Endothelial cell of umbilical vein (primary cell): ENCODE measurements around the gene UST. TPM values are rescaled to one million over a fixed set of nuclear protein-coding genes. Genes with fewer than 3 reads are reported as not detected.

ENCODE experiments used
- BruUV-seq: library from RNA; stranded (reverse); fragments of 400-500 nt; replicated peaks from 2 replicates; lab custom pipeline; 2021; lab: Mats Ljungman, UMichigan
- CTCF ChIA-PET: fragments of 300-600, 350-600 bp; sonication (Branson Sonifier 250); formaldehyde crosslinking; loops from one replicate; lab custom pipeline; 2021; ENCODE audit warnings: antibody characterized with exemption, inconsistent platforms; lab: Charles Lee
- POLR2A ChIA-PET: fragments of 300-600, 350-600 bp; sonication (Branson Sonifier 250); formaldehyde crosslinking; loops from one replicate; lab custom pipeline; 2021; ENCODE audit warnings: antibody characterized with exemption, inconsistent platforms; lab: Charles Lee
- DNase-seq: peaks from one replicate; pipeline ENCODE4 v3.0.0-alpha.2; 2011; ENCODE audit warnings: low read depth, low spot score
- FAIRE-seq: peaks from 2 replicates; lab custom pipeline; 2011; peaks lifted over from hg19 to GRCh38; lab: Jason Lieb, UNC
- H2AFZ ChIP-seq: 2 replicates; pipeline ENCODE4 v1.6.0; 2012; ENCODE audit warnings: low read depth, low read length, control low read depth, inconsistent platforms
- H3K27ac ChIP-seq: 2 replicates; pipeline ENCODE4 v1.5.1; 2011; ENCODE audit warnings: low read depth, mild to moderate bottlenecking, control low read depth, low read length, moderate library complexity; ENCODE audit not compliant: insufficient read depth
- H3K27me3 ChIP-seq, 2 experiments: 2 replicates each; pipeline versions ENCODE4 v1.6.0 to v1.6.1; 2011; ENCODE audit warnings: low read length in 2 of 2, mixed read lengths in 1 of 2; ENCODE audit not compliant: control insufficient read depth in 2 of 2, insufficient read depth in 2 of 2
- H3K36me3 ChIP-seq, 2 experiments: 2 replicates in 1 of 2; 3 replicates in 1 of 2; pipeline ENCODE4 v1.5.1; 2011; ENCODE audit warnings: low read length in 2 of 2, mild to moderate bottlenecking in 1 of 2, moderate library complexity in 1 of 2; ENCODE audit not compliant: control insufficient read depth in 2 of 2, insufficient read depth in 2 of 2; ENCODE audit errors: extremely low read depth in 1 of 2
- H3K4me1 ChIP-seq: 3 replicates; pipeline ENCODE4 v1.5.1; 2011; ENCODE audit warnings: mild to moderate bottlenecking, low read length; ENCODE audit not compliant: control insufficient read depth, insufficient read depth; ENCODE audit errors: extremely low read depth
- H3K4me2 ChIP-seq: 2 replicates; pipeline ENCODE4 v1.6.1; 2011; ENCODE audit warnings: low read length, control low read depth, mixed read lengths; ENCODE audit not compliant: insufficient read depth
- H3K4me3 ChIP-seq, 3 experiments: fragments of 200-600 bp in 1 of 3; sonication (generic), shearing (Covaris generic) in 1 of 3; replicated peaks in 1 of 3; 2 replicates each; pipeline ENCODE4 v1.5.1; 2011 to 2016; ENCODE audit warnings: control low read depth in 3 of 3, low read length in 3 of 3, mild to moderate bottlenecking in 2 of 3, inconsistent platforms in 1 of 3, low read depth in 1 of 3, moderate library complexity in 1 of 3; ENCODE audit not compliant: insufficient read depth in 1 of 3
- H3K79me2 ChIP-seq: 2 replicates; pipeline ENCODE4 v1.6.0; 2012; ENCODE audit warnings: low read length, inconsistent platforms; ENCODE audit not compliant: control insufficient read depth, insufficient read depth
- H3K9ac ChIP-seq: replicated peaks from 2 replicates; pipeline ENCODE3; 2011; ENCODE audit warnings: low read length, control low read depth; ENCODE audit not compliant: insufficient read depth; ENCODE audit errors: extremely low read depth
- H3K9me1 ChIP-seq: replicated peaks from 3 replicates; pipeline ENCODE4 v1.6.0; 2011; ENCODE audit warnings: mild to moderate bottlenecking, low read length; ENCODE audit not compliant: control insufficient read depth, insufficient read depth; ENCODE audit errors: extremely low read depth
- H3K9me3 ChIP-seq: replicated peaks from 2 replicates; pipeline ENCODE4 v1.5.1; 2012; ENCODE audit warnings: low read length, inconsistent platforms; ENCODE audit not compliant: control insufficient read depth, insufficient read depth
- H4K20me1 ChIP-seq: replicated peaks from 2 replicates; pipeline ENCODE3; 2011; ENCODE audit warnings: mild to moderate bottlenecking, low read length; ENCODE audit not compliant: control insufficient read depth, insufficient read depth; ENCODE audit errors: extremely low read depth
- CTCF ChIP-seq, 2 donors: IDR thresholded peaks; 1 replicate in 1 of 2; 2 replicates in 1 of 2; pipeline ENCODE4 v1.5.1; 2011; ENCODE audit warnings: low read length in 2 of 2, mild to moderate bottlenecking in 2 of 2, moderate library complexity in 2 of 2, control low read depth in 1 of 2, inconsistent platforms in 1 of 2, low read depth in 1 of 2; ENCODE audit not compliant: insufficient read depth in 1 of 2; ENCODE audit errors: extremely low read depth in 1 of 2
- EZH2 ChIP-seq: IDR thresholded peaks from 2 replicates; pipeline ENCODE4 v1.6.1; 2012; ENCODE audit warnings: borderline replicate concordance, low read depth, mild to moderate bottlenecking, moderate library complexity, low read length, inconsistent platforms; ENCODE audit not compliant: severe bottlenecking
- FOS ChIP-seq: IDR thresholded peaks from 2 replicates; pipeline ENCODE4 v1.6.1; 2011; ENCODE audit warnings: mild to moderate bottlenecking, low read length, moderate library complexity, borderline replicate concordance; ENCODE audit not compliant: insufficient read depth
- GATA2 ChIP-seq: IDR thresholded peaks from 2 replicates; pipeline ENCODE4 v1.7.0; 2011; ENCODE audit warnings: low read depth, mild to moderate bottlenecking, moderate library complexity, mixed read lengths, low read length; ENCODE audit not compliant: insufficient read length, insufficient read depth
- JUN ChIP-seq: IDR thresholded peaks from 2 replicates; pipeline ENCODE4 v1.6.1; 2011; ENCODE audit warnings: borderline replicate concordance, low read depth; ENCODE audit not compliant: insufficient read length, insufficient read depth
- MAX ChIP-seq: IDR thresholded peaks from 2 replicates; pipeline ENCODE4 v1.6.1; 2011; ENCODE audit not compliant: insufficient read depth, insufficient read length
- MYC ChIP-seq: IDR thresholded peaks from one replicate; pipeline ENCODE4 v1.6.1; 2011; ENCODE audit warnings: mild to moderate bottlenecking, low read depth, low read length
- POLR2A ChIP-seq: IDR thresholded peaks from 2 replicates; pipeline ENCODE4 v1.6.1; 2012; ENCODE audit warnings: low read depth, mild to moderate bottlenecking, control low read depth, low read length
- POLR2AphosphoS5 ChIP-seq: IDR thresholded peaks from 2 replicates; pipeline ENCODE4 v1.6.1; 2012; ENCODE audit warnings: low read depth, mild to moderate bottlenecking, control low read depth, low read length, moderate library complexity; ENCODE audit not compliant: insufficient read depth
- dilution Hi-C: fragments of 300-500 bp; cut with MboI; formaldehyde crosslinking; loops from one replicate; pipeline ENCODE4 v1.15.0; 2019; ENCODE audit warnings: low sequenced_read_pairs; ENCODE audit not compliant: extremely low pct_ligation_motif_present
- intact Hi-C: fragments of 100-400 bp; cut with micrococcal nuclease; formaldehyde crosslinking; loops from one replicate; pipeline ENCODE4 v1.10.0; 2022
- polyA plus RNA-seq, 4 experiments: library from polyadenylated mRNA; depleted of rRNA in 3 of 4; stranded (reverse) in 3 of 4; unstranded in 1 of 4; fragments of >200 nt; gene quantifications; 2 replicates each; pipeline versions ENCODE4 v1.2.1 to v1.2.3, GENCODE V29; 2011 to 2012; ENCODE audit warnings: missing spikeins in 1 of 4
- total RNA-seq: library from RNA; stranded (reverse); gene quantifications from 2 replicates; pipeline ENCODE4 v1.2.3, GENCODE V29; 2021

UST gene
- total and polyA plus RNA-seq, 2 donors (not counting 3 experiments of a cell fraction or from before 2014, with no cell fraction given) = 0.26 to 0.84 TPM

GRCh38 chr6:149076355-149076734 lies 329.5 kb downstream of the UST start:
- no peak overlapping the region for H3K4me2 ChIP-seq
- BruUV-seq = no TSS peak
- peaks cover 0 to 6% of the 10 kb centered on the region in 2 experiments for H3K27me3 ChIP-seq
- FAIRE-seq (no peak), DNase-seq (no peak)
- no peaks in the 10 kb centered on the region for H3K9me1 ChIP-seq
- H3K4me1 ChIP-seq = no peaks in the 10 kb centered on the region
- no peaks in the 10 kb centered on the region for H4K20me1 ChIP-seq
- H3K9me3 ChIP-seq = no peaks in the 10 kb centered on the region
- dilution Hi-C loops (no loop called here), intact Hi-C loops (no loop called here)
- H3K4me3 ChIP-seq = no peak overlapping the region
- ChIA-PET POLR2A (no interaction called here), CTCF (interaction anchor here (1.0 to 1.8 kb wide), 5 partner anchors 20 to 440 kb away, joined by 3 to 7 read pairs (median 4); no protein-coding TSS in a partner anchor)
- H3K36me3 ChIP-seq = no peaks in the 10 kb centered on the region
- TF ChIP-seq MAX (no peak), POLR2A (no peak), MYC (no peak), POLR2AphosphoS5 (no peak)
- no peak overlapping the region for H3K27ac ChIP-seq
- H3K79me2 ChIP-seq = no peaks in the 10 kb centered on the region
- H2AFZ ChIP-seq = no peak overlapping the region
- no peak overlapping the region for H3K9ac ChIP-seq

- Histone ChIP-seq H3K4me1 (no peaks in the 10 kb centered on the region), H4K20me1 (no peaks in the 10 kb centered on the region), H3K9ac (no peak overlapping the region), H3K27ac (no peak overlapping the region), H3K9me1 (no peaks in the 10 kb centered on the region), H3K9me3 (no peaks in the 10 kb centered on the region), H3K4me2 (no peak overlapping the region), H2AFZ (no peak overlapping the region), H3K27me3 (peaks cover 0 to 3% of the 10 kb centered on the region in 2 experiments), H3K36me3 (no peaks in the 10 kb centered on the region), H3K4me3 (no peak overlapping the region), H3K79me2 (no peaks in the 10 kb centered on the region)
- CTCF ChIA-PET = interaction anchor here (0.6 to 1.8 kb wide), 6 partner anchors 11 to 440 kb away, joined by 3 to 9 read pairs (median 4); no protein-coding TSS in a partner anchor
- dilution Hi-C loops (no loop called here), intact Hi-C loops (no loop called here)
- no peak for DNase-seq
- POLR2A ChIA-PET = no interaction called here
- no TSS peak for BruUV-seq
- no peak for FAIRE-seq
- TF ChIP-seq JUN = no peak
- TF ChIP-seq GATA2 = no peak
- no peak for TF ChIP-seq POLR2A
- no peak for TF ChIP-seq MYC
- no peak for TF ChIP-seq EZH2
- no peak for TF ChIP-seq CTCF (IDR thresholded peaks at IDR 0.05; ENCODE audit: extremely low read depth in 1 of 2, insufficient read depth in 1 of 2, low read depth in 1 of 2, low read length in 2 of 2)
- TF ChIP-seq FOS = no peak
- TF ChIP-seq MAX = no peak
- TF ChIP-seq POLR2AphosphoS5 = no peak
Observed at GRCh38 chr6:149077208-149077607, 330.4 kb downstream of the UST start.
